HEK293T (cell line): ENCODE measurements around the gene UNC79.

Experiments used
- ARNT ChIP-seq: fragments of 450-650 bp; IDR thresholded peaks from 2 replicates; pipeline ENCODE4 v1.6.1; 2017; ENCODE audit warnings: mild to moderate bottlenecking
- BHLHE40 ChIP-seq: fragments of 450-650 bp; IDR thresholded peaks from 2 replicates; pipeline ENCODE4 v1.6.1; 2016; ENCODE audit warnings: mild to moderate bottlenecking, moderate library complexity, borderline replicate concordance
- ELF4 ChIP-seq: fragments of 450-650 bp; IDR thresholded peaks from 2 replicates; pipeline ENCODE4 v1.6.1; 2017; ENCODE audit warnings: antibody characterized with exemption
- FOXA1 ChIP-seq: fragments of 450-650 bp; IDR thresholded peaks from 2 replicates; pipeline ENCODE4 v1.6.1; 2016; ENCODE audit warnings: mild to moderate bottlenecking
- FOXK2 ChIP-seq: fragments of 450-650 bp; IDR thresholded peaks from 2 replicates; pipeline ENCODE4 v1.6.1; 2016; ENCODE audit warnings: mild to moderate bottlenecking
- FOXM1 ChIP-seq: fragments of 450-650 bp; IDR thresholded peaks from 2 replicates; pipeline ENCODE4 v1.6.1; 2017; ENCODE audit warnings: mild to moderate bottlenecking, borderline replicate concordance
- HDGF ChIP-seq: fragments of 450-650 bp; IDR thresholded peaks from 2 replicates; pipeline ENCODE4 v1.6.1; 2017; ENCODE audit warnings: antibody characterized with exemption, borderline replicate concordance
- L3MBTL2 ChIP-seq: fragments of 450-650 bp; conservative IDR thresholded peaks from 2 replicates; pipeline ENCODE4 v1.6.1; 2016; ENCODE audit warnings: mild to moderate bottlenecking
- NFRKB ChIP-seq: fragments of 450-650 bp; IDR thresholded peaks from 2 replicates; pipeline ENCODE4 v1.6.1; 2016; ENCODE audit warnings: mild to moderate bottlenecking, moderate library complexity
- SP1 ChIP-seq: fragments of 450-650 bp; IDR thresholded peaks from 2 replicates; pipeline ENCODE4 v1.6.1; 2017
- SUZ12 ChIP-seq: fragments of 450-650 bp; IDR thresholded peaks from 2 replicates; pipeline ENCODE4 v1.6.1; 2016; ENCODE audit warnings: mild to moderate bottlenecking
- TARDBP ChIP-seq: fragments of 450-650 bp; IDR thresholded peaks from 2 replicates; pipeline ENCODE4 v1.6.1; 2016

DNA sequence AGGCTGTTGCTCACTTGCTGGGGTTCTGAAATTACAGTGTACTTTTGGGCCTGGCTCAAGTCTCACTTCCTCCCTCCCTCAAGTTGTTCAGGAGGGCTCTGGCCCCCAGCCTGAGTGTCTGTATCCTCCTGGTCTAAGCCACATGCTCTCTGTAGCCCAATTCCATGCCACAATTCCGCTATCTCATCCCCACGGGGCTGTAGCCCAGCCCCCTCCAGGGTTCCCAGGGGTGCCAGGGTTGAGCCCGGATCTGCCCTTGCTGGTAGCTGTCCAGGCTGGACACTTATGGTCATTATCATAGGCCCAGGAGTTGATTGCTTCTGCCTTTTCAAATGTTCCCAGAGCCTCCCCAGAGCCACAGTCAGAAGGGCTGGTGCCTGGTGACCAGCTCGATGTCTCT, 292.3 kb downstream of the UNC79 start:
- TF ChIP-seq SP1, result no peak
- TF ChIP-seq FOXA1, result no peak
- no peak for TF ChIP-seq ELF4
- no peak for TF ChIP-seq FOXM1
- no peak for TF ChIP-seq NFRKB
- TF ChIP-seq TARDBP, result no peak
- no peak for TF ChIP-seq SUZ12
- no peak for TF ChIP-seq HDGF
- no peak for TF ChIP-seq FOXK2
- TF ChIP-seq BHLHE40, result no peak
- TF ChIP-seq ARNT, result no peak
- no peak for TF ChIP-seq L3MBTL2
